H1 (cell line): ENCODE measurements around the gene TEKT3. TPM values are rescaled to one million over a fixed set of nuclear protein-coding genes. Genes with fewer than 3 reads are reported as not detected.

ENCODE experiments used
- CTCF ChIA-PET: fragments of 300-600 bp; sonication (Branson Sonifier 250); formaldehyde crosslinking; loops from one replicate; lab custom pipeline; 2021; ENCODE audit not compliant: partially characterized antibody; lab: Charles Lee
- POLR2A ChIA-PET: fragments of 300-600 bp; sonication (Branson Sonifier 250); formaldehyde crosslinking; loops from one replicate; lab custom pipeline; 2021; ENCODE audit warnings: inconsistent platforms; ENCODE audit not compliant: partially characterized antibody; lab: Charles Lee
- DNase-seq, 2 experiments: peaks; one replicate each; pipeline versions ENCODE4 v3.0.0 to v3.0.0-alpha.2; 2010 to 2022; ENCODE audit warnings: low spot score in 2 of 2, low read depth in 1 of 2, mixed read lengths in 1 of 2
- FAIRE-seq: peaks from 2 replicates; lab custom pipeline; 2011; peaks lifted over from hg19 to GRCh38; lab: Jason Lieb, UNC
- H2AFZ ChIP-seq: 2 replicates; pipeline ENCODE4 v1.8.1; 2012; ENCODE audit warnings: low read length, inconsistent platforms
- H2AK5ac ChIP-seq: 2 replicates; pipeline ENCODE4 v1.6.1; 2013; ENCODE audit warnings: low read depth, low read length
- H2BK120ac ChIP-seq: replicated peaks from 2 replicates; pipeline ENCODE3; 2013; ENCODE audit warnings: low read depth, low read length, inconsistent platforms
- H2BK12ac ChIP-seq: 2 replicates; pipeline ENCODE4 v1.6.1; 2013; ENCODE audit warnings: low read depth, low read length
- H2BK15ac ChIP-seq: 2 replicates; pipeline ENCODE4 v1.6.1; 2013; ENCODE audit warnings: low read length
- H2BK20ac ChIP-seq: 2 replicates; pipeline ENCODE4 v1.6.1; 2013; ENCODE audit warnings: low read length
- H2BK5ac ChIP-seq: 2 replicates; pipeline ENCODE4 v1.6.1; 2013; ENCODE audit warnings: low read depth, low read length
- H3K14ac ChIP-seq: 2 replicates; pipeline ENCODE4 v1.6.1; 2013; ENCODE audit warnings: inconsistent platforms; ENCODE audit not compliant: insufficient read length
- H3K18ac ChIP-seq: 2 replicates; pipeline ENCODE4 v1.6.1; 2013; ENCODE audit warnings: low read length; ENCODE audit errors: extremely low read depth
- H3K23ac ChIP-seq: 2 replicates; pipeline ENCODE4 v1.6.1; 2013; ENCODE audit warnings: inconsistent platforms; ENCODE audit not compliant: insufficient read length
- H3K23me2 ChIP-seq: 2 replicates; pipeline ENCODE4 v1.6.1; 2013; ENCODE audit warnings: low read depth, low read length
- H3K27ac ChIP-seq: 2 replicates; pipeline ENCODE4 v1.6.1; 2011; ENCODE audit warnings: low read depth, low read length, inconsistent platforms
- H3K27me3 ChIP-seq, 4 experiments: replicated peaks in 1 of 4; 1 replicate in 1 of 4; 2 replicates in 3 of 4; pipeline versions ENCODE4 v1.6.1 to v1.8.1; 2011 to 2013; ENCODE audit warnings: low read length in 3 of 4, mild to moderate bottlenecking in 3 of 4, inconsistent platforms in 2 of 4, mixed read lengths in 2 of 4, moderate library complexity in 1 of 4; ENCODE audit not compliant: control insufficient read depth in 3 of 4, insufficient read depth in 3 of 4; ENCODE audit errors: extremely low read depth in 1 of 4
- H3K36me3 ChIP-seq, 4 experiments: 2 replicates each; pipeline versions ENCODE4 v1.6.1 to v1.8.1; 2011 to 2013; ENCODE audit warnings: mild to moderate bottlenecking in 4 of 4, low read length in 3 of 4, moderate library complexity in 2 of 4, control low read depth in 1 of 4, inconsistent platforms in 1 of 4; ENCODE audit not compliant: insufficient read depth in 4 of 4, control insufficient read depth in 2 of 4
- H3K4ac ChIP-seq: replicated peaks from 2 replicates; pipeline ENCODE3; 2013; ENCODE audit warnings: low read length, low read depth, mixed read lengths, inconsistent platforms; ENCODE audit not compliant: insufficient read length
- H3K4me1 ChIP-seq, 4 experiments: replicated peaks in 1 of 4; 1 replicate in 1 of 4; 2 replicates in 3 of 4; pipeline versions ENCODE4 v1.6.1 to v1.8.1; 2011 to 2013; ENCODE audit warnings: low read length in 3 of 4, inconsistent platforms in 2 of 4, mixed read lengths in 1 of 4; ENCODE audit not compliant: insufficient read depth in 4 of 4, control insufficient read depth in 3 of 4
- H3K4me2 ChIP-seq, 2 experiments: 2 replicates each; pipeline versions ENCODE4 v1.6.1 to v1.8.1; 2011 to 2013; ENCODE audit warnings: low read depth in 2 of 2, low read length in 2 of 2, control low read depth in 1 of 2, inconsistent platforms in 1 of 2, mild to moderate bottlenecking in 1 of 2; ENCODE audit not compliant: insufficient read depth in 1 of 2
- H3K4me3 ChIP-seq, 4 experiments: fragments of 200-600, 300-600 bp in 1 of 4; sonication (generic), shearing (Covaris generic), sonication (Bioruptor Twin) in 1 of 4; 2 replicates each; pipeline versions ENCODE4 v1.5.1 to v1.8.1; 2011 to 2016; ENCODE audit warnings: low read length in 4 of 4, low read depth in 3 of 4, control low read depth in 2 of 4, inconsistent platforms in 2 of 4, mild to moderate bottlenecking in 2 of 4, mixed read lengths in 1 of 4, moderate library complexity in 1 of 4; ENCODE audit not compliant: insufficient read depth in 2 of 4; ENCODE audit errors: extremely low read depth in 1 of 4
- H3K56ac ChIP-seq: replicated peaks from 2 replicates; pipeline ENCODE3; 2013; ENCODE audit warnings: low read depth, mild to moderate bottlenecking, mixed read lengths, low read length, inconsistent platforms; ENCODE audit not compliant: insufficient read length
- H3K79me1 ChIP-seq: 2 replicates; pipeline ENCODE4 v1.6.1; 2013; ENCODE audit warnings: low read depth, low read length, control low read depth
- H3K79me2 ChIP-seq, 2 experiments: 2 replicates each; pipeline versions ENCODE4 v1.6.1 to v1.8.1; 2012 to 2013; ENCODE audit warnings: low read length in 2 of 2, mild to moderate bottlenecking in 2 of 2, inconsistent platforms in 1 of 2; ENCODE audit not compliant: insufficient read depth in 2 of 2, control insufficient read depth in 1 of 2
- H3K9ac ChIP-seq, 4 experiments: replicated peaks in 1 of 4; 1 replicate in 1 of 4; 2 replicates in 3 of 4; pipeline versions ENCODE4 v1.6.1 to v1.8.1; 2011 to 2013; ENCODE audit warnings: low read depth in 3 of 4, low read length in 3 of 4, control low read depth in 2 of 4, mild to moderate bottlenecking in 2 of 4, moderate library complexity in 2 of 4, inconsistent platforms in 1 of 4; ENCODE audit errors: extremely low read depth in 1 of 4
- H3K9me3 ChIP-seq, 2 experiments: 2 replicates each; pipeline versions ENCODE4 v1.6.1 to v1.8.1; 2012 to 2013; ENCODE audit warnings: mild to moderate bottlenecking in 2 of 2, moderate library complexity in 2 of 2, control low read depth in 1 of 2, inconsistent platforms in 1 of 2, low read depth in 1 of 2, low read length in 1 of 2, mixed read lengths in 1 of 2; ENCODE audit not compliant: insufficient read depth in 2 of 2
- H4K20me1 ChIP-seq, 2 experiments: replicated peaks in 1 of 2; 2 replicates each; pipeline versions ENCODE3 to v1.8.1; 2011 to 2013; ENCODE audit warnings: inconsistent platforms in 2 of 2, low read length in 2 of 2, mild to moderate bottlenecking in 1 of 2; ENCODE audit not compliant: insufficient read depth in 2 of 2, control insufficient read depth in 1 of 2
- H4K5ac ChIP-seq: 2 replicates; pipeline ENCODE4 v1.6.1; 2013; ENCODE audit warnings: low read length, low read depth, mixed read lengths, inconsistent platforms; ENCODE audit not compliant: insufficient read length
- H4K8ac ChIP-seq: 2 replicates; pipeline ENCODE4 v1.8.0; 2013; ENCODE audit warnings: mild to moderate bottlenecking, moderate library complexity, low read length, inconsistent platforms; ENCODE audit not compliant: insufficient read depth; ENCODE audit errors: extremely low read depth
- H4K91ac ChIP-seq: replicated peaks from 2 replicates; pipeline ENCODE3; 2013; ENCODE audit warnings: low read length, mixed read lengths, inconsistent platforms; ENCODE audit not compliant: insufficient read length
- GTF2F1 ChIP-seq: IDR thresholded peaks from 2 replicates; pipeline ENCODE4 v1.6.1; 2012; ENCODE audit warnings: low read depth, low read length, improper control_type of control experiment, borderline replicate concordance
- JUND ChIP-seq: IDR thresholded peaks from 2 replicates; pipeline ENCODE4 v1.6.1; 2011; ENCODE audit warnings: mild to moderate bottlenecking, improper control_type of control experiment, low read length
- NANOG ChIP-seq: IDR thresholded peaks from 2 replicates; pipeline ENCODE4 v1.6.1; 2011; ENCODE audit warnings: low read length, low read depth, mild to moderate bottlenecking, inconsistent platforms; ENCODE audit not compliant: insufficient read depth, poor library complexity, severe bottlenecking
- WGBS, 2 experiments: shearing (Covaris generic) in 1 of 2; methylation state at CpG; one replicate each; pipeline versions ENCODE4 v1.1.6 to v1.1.7; 2013 to 2015; ENCODE audit warnings: low lambda C conversion rate in 2 of 2, mixed read lengths in 2 of 2, inconsistent platforms in 1 of 2, low coverage in 1 of 2, missing lambda C conversion rate in 1 of 2; ENCODE audit not compliant: insufficient replicate concordance in 2 of 2, insufficient coverage in 1 of 2, insufficient read length in 1 of 2; ENCODE audit errors: extremely low coverage in 1 of 2, missing lambda C conversion rate in 1 of 2; 5-methylcytosine and 5-hydroxymethylcytosine counted together
- polyA plus RNA-seq, 7 experiments: library from polyadenylated mRNA; depleted of rRNA in 3 of 7; stranded (reverse) in 5 of 7; unstranded in 2 of 7; fragments of >200 nt in 5 of 7; fragments of 200-250 nt in 2 of 7; gene quantifications; 1 replicate in 5 of 7; 2 replicates in 1 of 7; 4 replicates in 1 of 7; pipeline versions ENCODE4 v1.2.1 to v1.2.3, GENCODE V29; 2011 to 2013; ENCODE audit warnings: missing spikeins in 2 of 7, mixed read lengths in 2 of 7
- total RNA-seq: library from RNA; stranded (reverse); fragmentation: NEBNext Ultra II Directional; extraction: Animal tissue kit (Norgen Biotek cat#: 25700); gene quantifications from 2 replicates; pipeline ENCODE4 v1.2.1, GENCODE V29; 2021

Gene TEKT3
- total and polyA plus RNA-seq, 2 of the 8 experiments (the other 6 are each of a cell fraction or from before 2014, with no cell fraction given), result 2.2 to 2.9 TPM

DNA sequence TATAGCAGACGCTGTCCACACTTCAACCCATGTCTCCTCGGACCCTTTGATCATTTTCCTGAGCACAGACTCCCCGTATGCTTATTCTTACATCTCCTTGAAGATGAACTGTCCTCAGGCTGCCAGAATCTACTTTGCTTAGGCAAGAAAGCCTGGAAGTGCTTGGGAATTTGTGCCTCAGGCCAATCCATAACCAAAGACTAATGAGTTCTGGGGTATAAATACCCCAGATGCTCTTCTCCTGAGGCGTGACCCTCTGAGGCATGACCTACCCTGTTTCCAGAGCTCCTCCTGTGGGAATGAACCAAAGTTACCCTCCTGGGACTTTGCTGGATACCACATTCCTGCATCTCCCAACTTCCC, 10.1 kb upstream of the TEKT3 start:
- no peaks in the 10 kb centered on the region for H3K27me3 ChIP-seq
- no peak overlapping the region for H3K9ac ChIP-seq
- 82% methylated on average over 4 of the region's 4 CpGs; no CpG with 5 or more reads in 1 of the 2 experiments for WGBS, 2 experiments
- no peaks in the 10 kb centered on the region for H3K79me1 ChIP-seq
- no peak overlapping the region for H4K8ac ChIP-seq
- POLR2A ChIA-PET, result no interaction called here
- H3K79me2 ChIP-seq, result no peaks in the 10 kb centered on the region
- no peaks in the 10 kb centered on the region for H4K20me1 ChIP-seq
- no peak overlapping the region for H2AFZ ChIP-seq
- no peak overlapping the region for H4K5ac ChIP-seq
- H3K56ac ChIP-seq, result no peak overlapping the region
- H3K27ac ChIP-seq, result no peak overlapping the region
- no peak overlapping the region for H3K4ac ChIP-seq
- H3K9me3 ChIP-seq, result no peaks in the 10 kb centered on the region
- H3K23me2 ChIP-seq, result no peaks in the 10 kb centered on the region; the same call in 1 of the 2 replicates
- H2BK120ac ChIP-seq, result no peak overlapping the region
- CTCF ChIA-PET, result interaction anchor here (0.7 to 2.2 kb wide), 5 partner anchors 8 to 90 kb away, joined by 3 to 6 read pairs (median 3); partner anchors contain the start of gene TEKT3
- H2AK5ac ChIP-seq, result no peak overlapping the region
- no peak overlapping the region for H2BK5ac ChIP-seq
- H3K23ac ChIP-seq, result no peak overlapping the region
- no peak overlapping the region for H2BK15ac ChIP-seq
- no peak for FAIRE-seq
- H4K91ac ChIP-seq, result no peak overlapping the region
- no peak overlapping the region for H3K4me2 ChIP-seq
- H3K18ac ChIP-seq, result no peak overlapping the region
- H2BK12ac ChIP-seq, result no peak overlapping the region
- no peak for TF ChIP-seq NANOG
- TF ChIP-seq GTF2F1, result no peak
- TF ChIP-seq JUND, result no peak
- no peak for DNase-seq
- no peak overlapping the region for H3K4me3 ChIP-seq
- no peak overlapping the region for H3K14ac ChIP-seq
- H3K36me3 ChIP-seq, result no peaks in the 10 kb centered on the region
- H3K4me1 ChIP-seq, result no peaks in the 10 kb centered on the region
- no peak overlapping the region for H2BK20ac ChIP-seq
